A549 (cell line): Measurements from ENCODE around the gene TEX261. TPM values are rescaled to one million over a fixed set of nuclear protein-coding genes. Genes with fewer than 3 reads are reported as not detected.

Source experiments
- ATAC-seq, 2 experiments: fragments of 200-7000 bp in 1 of 2; fragments of >200 bp in 1 of 2; cut with Nextera tagmentation in 1 of 2; cut with Tn5 transposase in 1 of 2; 3 replicates each; pipeline versions ENCODE4 v1.8.0 to v1.9.1; 2018 to 2020; ENCODE audit warnings: mild to moderate bottlenecking in 1 of 2, moderate library complexity in 1 of 2
- CTCF ChIA-PET: fragments of 300-600 bp; sonication (Branson Sonifier 250); formaldehyde crosslinking; extraction: SDS; loops from one replicate; lab custom pipeline; 2021; ENCODE audit warnings: antibody characterized with exemption, inconsistent platforms; lab: Yijun Ruan, JAX
- POLR2A ChIA-PET: fragments of 350-600 bp; formaldehyde crosslinking; extraction: SDS; loops from one replicate; lab custom pipeline; 2021; ENCODE audit warnings: antibody characterized with exemption, inconsistent platforms; lab: Yijun Ruan, JAX
- DNase-seq, 2 experiments: peaks; one replicate each; pipeline versions ENCODE4 v3.0.0 to v3.0.0-alpha.2; 2011 to 2016; ENCODE audit warnings: low read depth in 1 of 2, low spot score in 1 of 2
- FAIRE-seq: peaks from 2 replicates; lab custom pipeline; 2011; peaks lifted over from hg19 to GRCh38; lab: Jason Lieb, UNC
- H3K27ac ChIP-seq, 2 experiments: fragments of >200 bp; sonication (Bioruptor Twin); formaldehyde crosslinking; 3 replicates each; pipeline ENCODE4 v1.5.1; 2016 to 2017
- H3K4me1 ChIP-seq: fragments of >200 bp; sonication (Bioruptor Twin); formaldehyde crosslinking; 3 replicates; pipeline ENCODE4 v1.6.1; 2016
- H3K4me2 ChIP-seq: fragments of >200 bp; sonication (Bioruptor Twin); formaldehyde crosslinking; 3 replicates; pipeline ENCODE4 v1.6.1; 2016
- H3K4me3 ChIP-seq: fragments of >200 bp; sonication (Bioruptor Twin); formaldehyde crosslinking; 3 replicates; pipeline ENCODE4 v1.5.1; 2016
- H3K9me3 ChIP-seq: fragments of >200 bp; sonication (Bioruptor Twin); formaldehyde crosslinking; 3 replicates; pipeline ENCODE4 v1.6.1; 2016
- BHLHE40 ChIP-seq: IDR thresholded peaks from 2 replicates; pipeline ENCODE4 v1.6.1; 2012; ENCODE audit warnings: low read depth, low read length, inconsistent platforms
- CBX8 ChIP-seq: fragments of 200-600 bp; sonication (generic); IDR thresholded peaks from 2 replicates; pipeline ENCODE4 v1.6.1; 2016
- CHD2 ChIP-seq: fragments of 150-350 bp; IDR thresholded peaks from 2 replicates; pipeline ENCODE4 v1.6.1; 2014; ENCODE audit warnings: low read length; ENCODE audit not compliant: partially characterized antibody
- CHD4 ChIP-seq: fragments of 200-600 bp; sonication (generic); IDR thresholded peaks from 2 replicates; pipeline ENCODE4 v1.6.1; 2016; ENCODE audit warnings: antibody characterized with exemption, mild to moderate bottlenecking, borderline replicate concordance
- EHMT2 ChIP-seq: fragments of 200-600 bp; sonication (generic); IDR thresholded peaks from 2 replicates; pipeline ENCODE4 v1.6.1; 2016; ENCODE audit warnings: antibody characterized with exemption, low read depth, mild to moderate bottlenecking, moderate library complexity
- ESRRA ChIP-seq: fragments of 150-350 bp; IDR thresholded peaks from 2 replicates; pipeline ENCODE4 v1.6.1; 2014; ENCODE audit warnings: mild to moderate bottlenecking, low read length, borderline replicate concordance
- FOSL2 ChIP-seq, 2 experiments: fragments of 450-650 bp in 1 of 2; fragments of >200 bp in 1 of 2; sonication (Bioruptor Twin) in 1 of 2; formaldehyde crosslinking; IDR thresholded peaks; 2 replicates each; pipeline versions ENCODE4 v1.5.0 to v1.6.1; 2016 to 2020; ENCODE audit warnings: mild to moderate bottlenecking in 1 of 2, moderate library complexity in 1 of 2
- FOXS1 ChIP-seq: fragments of 250-450 bp; sonication (Bioruptor Pico); IDR thresholded peaks from 2 replicates; pipeline ENCODE4 v1.5.0; 2020; ENCODE audit warnings: mild to moderate bottlenecking, moderate library complexity
- HES2 ChIP-seq: fragments of >200 bp; sonication (Bioruptor Twin); formaldehyde crosslinking; IDR thresholded peaks from 2 replicates; pipeline ENCODE4 v1.6.1; 2016
- JUNB ChIP-seq: fragments of >200 bp; sonication (Bioruptor Twin); formaldehyde crosslinking; IDR thresholded peaks from 2 replicates; pipeline ENCODE4 v1.6.1; 2016
- NPAS2 ChIP-seq: fragments of 250-450 bp; sonication (Bioruptor Pico); IDR thresholded peaks from 2 replicates; pipeline ENCODE4 v1.8.0; 2022; ENCODE audit warnings: mild to moderate bottlenecking, moderate library complexity, borderline replicate concordance
- PHF8 ChIP-seq: fragments of 200-600 bp; sonication (generic); IDR thresholded peaks from 2 replicates; pipeline ENCODE4 v1.6.1; 2016; ENCODE audit warnings: low read depth, mild to moderate bottlenecking, antibody characterized with exemption, moderate library complexity, borderline replicate concordance
- RFX5 ChIP-seq: fragments of 450-650 bp; IDR thresholded peaks from 2 replicates; pipeline ENCODE4 v1.7.1; 2014; ENCODE audit warnings: antibody characterized with exemption, mild to moderate bottlenecking, moderate library complexity
- RNF2 ChIP-seq: fragments of 200-600 bp; sonication (generic); IDR thresholded peaks from 2 replicates; pipeline ENCODE4 v1.6.1; 2016; ENCODE audit warnings: low read depth, mild to moderate bottlenecking, antibody characterized with exemption, moderate library complexity, borderline replicate concordance
- SMC3 ChIP-seq: fragments of >200 bp; sonication (Bioruptor Twin); formaldehyde crosslinking; IDR thresholded peaks from 3 replicates; pipeline ENCODE4 v1.6.1; 2018; ENCODE audit warnings: inconsistent platforms
- SREBF2 ChIP-seq: fragments of 450-650 bp; IDR thresholded peaks from 2 replicates; pipeline ENCODE4 v1.6.1; 2014; ENCODE audit warnings: mild to moderate bottlenecking, moderate library complexity
- USF2 ChIP-seq: fragments of 450-650 bp; IDR thresholded peaks from 2 replicates; pipeline ENCODE4 v1.6.1; 2014; ENCODE audit warnings: antibody characterized with exemption
- ZFP36 ChIP-seq: fragments of 450-650 bp; IDR thresholded peaks from 2 replicates; pipeline ENCODE4 v1.6.1; 2014; ENCODE audit warnings: borderline replicate concordance; ENCODE audit not compliant: partially characterized antibody
- ZSCAN20 ChIP-seq: fragments of 250-450 bp; sonication (Bioruptor Pico); IDR thresholded peaks from 2 replicates; pipeline ENCODE4 v1.8.0; 2022; ENCODE audit warnings: mild to moderate bottlenecking, moderate library complexity
- WGBS: methylation state at CpG from one replicate; pipeline ENCODE4 v1.1.6; 2017; ENCODE audit errors: missing lambda C conversion rate; 5-methylcytosine and 5-hydroxymethylcytosine counted together
- polyA plus RNA-seq, 4 experiments: library from polyadenylated mRNA; depleted of rRNA in 3 of 4; stranded (reverse); fragments of >200 nt; fragmentation: RNase III in 1 of 4; extraction: RNeasy Plus Mini Kit Qiagen cat#74134 plus additional on column Dnase treatment in 1 of 4; gene quantifications; 2 replicates in 3 of 4; 3 replicates in 1 of 4; pipeline ENCODE4 v1.2.3, GENCODE V29; 2011 to 2017
- TF ChIP-seq, protein P1 (sequence below): fragments of 200-600 bp; sonication (generic); IDR thresholded peaks from 2 replicates; pipeline ENCODE4 v1.6.1; 2016; ENCODE audit warnings: antibody characterized with exemption, mild to moderate bottlenecking, moderate library complexity

TEX261 gene
- polyA plus RNA-seq, 2 of the 4 experiments (the other 2 are of a cell fraction) = 71.3 to 87.1 TPM

- no peak for FAIRE-seq
- Histone ChIP-seq H3K4me3 (no peak overlapping the region), H3K4me2 (no peak overlapping the region), H3K27ac (no peak overlapping the region), H3K4me1 (no peaks in the 10 kb centered on the region), H3K9me3 (no peaks in the 10 kb centered on the region)
- CTCF ChIA-PET = interaction anchor here (0.6 to 11.4 kb wide), 9 partner anchors 9 to 213 kb away, joined by 3 to 171 read pairs (median 6); partner anchors contain the start of gene ANKRD53
- ATAC-seq = peak in 1 of 2 experiments; percentile 7; a peak in 1 of 6 replicates
- 82% methylated on average over 16 of the region's 17 CpGs for WGBS
- TF ChIP-seq NPAS2 (CRISPR knock-in tag) = no peak
- no peak for TF ChIP-seq EHMT2
- no peak for TF ChIP-seq CHD4
- TF ChIP-seq FOXS1 (CRISPR knock-in tag) = no peak
- no peak for TF ChIP-seq ZFP36
- TF ChIP-seq JUNB = no peak
- TF ChIP-seq USF2 = no peak
- no peak for TF ChIP-seq CHD2
- TF ChIP-seq RNF2 = no peak
- TF ChIP-seq, protein P1, sequence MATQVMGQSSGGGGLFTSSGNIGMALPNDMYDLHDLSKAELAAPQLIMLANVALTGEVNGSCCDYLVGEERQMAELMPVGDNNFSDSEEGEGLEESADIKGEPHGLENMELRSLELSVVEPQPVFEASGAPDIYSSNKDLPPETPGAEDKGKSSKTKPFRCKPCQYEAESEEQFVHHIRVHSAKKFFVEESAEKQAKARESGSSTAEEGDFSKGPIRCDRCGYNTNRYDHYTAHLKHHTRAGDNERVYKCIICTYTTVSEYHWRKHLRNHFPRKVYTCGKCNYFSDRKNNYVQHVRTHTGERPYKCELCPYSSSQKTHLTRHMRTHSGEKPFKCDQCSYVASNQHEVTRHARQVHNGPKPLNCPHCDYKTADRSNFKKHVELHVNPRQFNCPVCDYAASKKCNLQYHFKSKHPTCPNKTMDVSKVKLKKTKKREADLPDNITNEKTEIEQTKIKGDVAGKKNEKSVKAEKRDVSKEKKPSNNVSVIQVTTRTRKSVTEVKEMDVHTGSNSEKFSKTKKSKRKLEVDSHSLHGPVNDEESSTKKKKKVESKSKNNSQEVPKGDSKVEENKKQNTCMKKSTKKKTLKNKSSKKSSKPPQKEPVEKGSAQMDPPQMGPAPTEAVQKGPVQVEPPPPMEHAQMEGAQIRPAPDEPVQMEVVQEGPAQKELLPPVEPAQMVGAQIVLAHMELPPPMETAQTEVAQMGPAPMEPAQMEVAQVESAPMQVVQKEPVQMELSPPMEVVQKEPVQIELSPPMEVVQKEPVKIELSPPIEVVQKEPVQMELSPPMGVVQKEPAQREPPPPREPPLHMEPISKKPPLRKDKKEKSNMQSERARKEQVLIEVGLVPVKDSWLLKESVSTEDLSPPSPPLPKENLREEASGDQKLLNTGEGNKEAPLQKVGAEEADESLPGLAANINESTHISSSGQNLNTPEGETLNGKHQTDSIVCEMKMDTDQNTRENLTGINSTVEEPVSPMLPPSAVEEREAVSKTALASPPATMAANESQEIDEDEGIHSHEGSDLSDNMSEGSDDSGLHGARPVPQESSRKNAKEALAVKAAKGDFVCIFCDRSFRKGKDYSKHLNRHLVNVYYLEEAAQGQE = no peak
- no peak for TF ChIP-seq SREBF2
- TF ChIP-seq HES2 = no peak
- no peak for TF ChIP-seq BHLHE40
- TF ChIP-seq ESRRA = no peak
- no peak for TF ChIP-seq ZSCAN20
- TF ChIP-seq PHF8 = no peak
- TF ChIP-seq RFX5 = no peak
- POLR2A ChIA-PET = no interaction called here
- no peak for DNase-seq
Observed at GRCh38 chr2:70959851-70960832, 34.5 kb downstream of the TEX261 start.

GRCh38 chr2:70959271-70959761 lies 35.4 kb downstream of the TEX261 start:
- no peak for TF ChIP-seq ESRRA
- no peak for TF ChIP-seq CBX8
- TF ChIP-seq SMC3 = no peak
- no peak for TF ChIP-seq FOSL2 (IDR thresholded peaks at IDR 0.05)
- no peak for TF ChIP-seq FOSL2 (CRISPR knock-in tag; IDR thresholded peaks at IDR 0.05)
- TF ChIP-seq ZFP36 = no peak
- Histone ChIP-seq H3K27ac (no peak overlapping the region), H3K4me3 (no peak overlapping the region), H3K9me3 (no peaks in the 10 kb centered on the region), H3K4me1 (no peaks in the 10 kb centered on the region), H3K4me2 (no peak overlapping the region)
- CTCF ChIA-PET = interaction anchor here (1.4 to 11.4 kb wide), 7 partner anchors 8 to 97 kb away, joined by 4 to 171 read pairs (median 6); partner anchors contain the start of gene ANKRD53
- 79% methylated on average over 9 of the region's 9 CpGs for WGBS
- ATAC-seq (no peak), FAIRE-seq (no peak), DNase-seq (no peak)
- POLR2A ChIA-PET = no interaction called here
